Ishikawa (cell line): Measurements from ENCODE around the gene UNC5B.
A peak's percentile ranks its signal among the peaks of the same experiment; 100 is the strongest.

Source experiments
- CEBPB ChIP-seq: IDR thresholded peaks from 2 replicates; pipeline ENCODE4 v1.6.1; 2012
- CREB1 ChIP-seq: IDR thresholded peaks from 2 replicates; pipeline ENCODE4 v1.6.1; 2012; ENCODE audit warnings: low read depth
- EGR1 ChIP-seq: IDR thresholded peaks from 2 replicates; pipeline ENCODE4 v1.6.1; 2012
- EP300 ChIP-seq: IDR thresholded peaks from 2 replicates; pipeline ENCODE4 v1.6.1; 2012; ENCODE audit warnings: borderline replicate concordance
- FOXM1 ChIP-seq: IDR thresholded peaks from 2 replicates; pipeline ENCODE4 v1.6.1; 2012; ENCODE audit warnings: low read depth, borderline replicate concordance
- MAX ChIP-seq: IDR thresholded peaks from 2 replicates; pipeline ENCODE4 v1.6.1; 2012
- NFIC ChIP-seq: IDR thresholded peaks from 2 replicates; pipeline ENCODE4 v1.6.1; 2012
- RAD21 ChIP-seq: IDR thresholded peaks from 2 replicates; pipeline ENCODE4 v1.6.1; 2012; ENCODE audit warnings: low read depth
- REST ChIP-seq: IDR thresholded peaks from 2 replicates; pipeline ENCODE4 v1.6.1; 2012; ENCODE audit warnings: low read depth, mild to moderate bottlenecking
- TAF1 ChIP-seq: IDR thresholded peaks from 2 replicates; pipeline ENCODE4 v1.6.1; 2012; ENCODE audit warnings: low read depth, mild to moderate bottlenecking
- TCF12 ChIP-seq: IDR thresholded peaks from 2 replicates; pipeline ENCODE4 v1.6.1; 2012; ENCODE audit warnings: low read depth
- TEAD4 ChIP-seq: IDR thresholded peaks from 2 replicates; pipeline ENCODE4 v1.6.1; 2012
- USF1 ChIP-seq: IDR thresholded peaks from 2 replicates; pipeline ENCODE4 v1.6.1; 2012
- YY1 ChIP-seq: IDR thresholded peaks from 2 replicates; pipeline ENCODE4 v1.6.1; 2012; ENCODE audit warnings: low read depth
- ZBTB7A ChIP-seq: IDR thresholded peaks from 2 replicates; pipeline ENCODE4 v1.6.1; 2012; ENCODE audit warnings: low read depth

Gene UNC5B

GRCh38 chr10:71269301-71270288 is 57.2 kb downstream of the UNC5B start:
- TF ChIP-seq NFIC = no peak
- no peak for TF ChIP-seq TEAD4
- no peak for TF ChIP-seq CEBPB
- no peak for TF ChIP-seq RAD21
- TF ChIP-seq EGR1 = no peak
- TF ChIP-seq TAF1 = no peak

DNA sequence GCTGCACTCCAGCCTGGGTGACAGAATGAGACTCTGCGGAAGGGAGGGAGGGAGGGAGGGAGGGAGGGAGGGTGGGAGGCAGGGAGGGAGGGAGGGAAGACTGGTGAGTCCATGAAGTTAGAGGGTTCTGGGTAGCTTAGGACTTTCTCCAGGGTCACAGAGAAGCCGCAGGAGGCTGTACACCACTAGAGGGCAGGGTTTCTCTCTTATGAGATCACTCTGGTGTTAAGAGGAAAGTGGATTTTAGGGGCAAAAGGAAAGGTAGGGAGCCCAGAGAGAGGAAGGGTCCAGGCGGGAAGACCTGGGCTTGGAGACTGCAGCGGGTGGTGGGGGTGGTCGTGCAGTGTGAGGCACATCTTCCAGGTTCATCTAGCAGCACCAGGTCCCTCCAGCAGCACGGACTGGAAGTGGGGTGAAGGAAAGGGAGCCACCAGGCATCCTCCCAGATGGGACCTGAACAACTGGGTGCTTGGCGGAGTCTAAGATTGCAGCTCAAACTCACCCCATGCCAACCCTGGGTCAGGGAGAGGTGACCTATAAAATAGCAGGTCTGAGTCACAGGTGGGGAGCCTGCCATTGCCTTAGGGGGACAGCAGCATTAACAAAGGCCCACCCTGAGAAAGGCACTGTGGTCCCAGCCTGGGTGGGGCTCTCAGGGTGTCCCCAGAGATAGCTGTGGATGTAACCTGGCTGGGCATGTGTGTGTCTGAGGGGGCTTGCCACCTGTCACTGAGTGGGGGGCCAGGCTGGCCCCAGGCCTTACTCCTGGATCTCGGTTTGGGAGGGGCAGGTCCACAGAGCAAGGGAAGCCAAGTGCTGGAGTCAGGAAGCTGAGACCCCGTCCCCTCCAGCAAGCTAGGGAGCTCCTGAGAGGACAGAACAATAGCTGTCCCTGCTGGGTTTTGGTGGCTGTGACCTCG is 58.2 kb downstream of the UNC5B start:
- TF ChIP-seq REST = no peak
- no peak for TF ChIP-seq TCF12
- TF ChIP-seq NFIC = no peak
- no peak for TF ChIP-seq EGR1
- TF ChIP-seq RAD21 = peak; percentile 54
- TF ChIP-seq TAF1 = no peak

- no peak for TF ChIP-seq MAX
- TF ChIP-seq TAF1 = no peak
- TF ChIP-seq TEAD4 = no peak
- no peak for TF ChIP-seq REST
- no peak for TF ChIP-seq TCF12
- no peak for TF ChIP-seq ZBTB7A
- no peak for TF ChIP-seq NFIC
- TF ChIP-seq USF1 = no peak
- no peak for TF ChIP-seq CREB1
- no peak for TF ChIP-seq CEBPB
- TF ChIP-seq EGR1 = no peak
- TF ChIP-seq FOXM1 = no peak
- TF ChIP-seq YY1 = no peak
- TF ChIP-seq RAD21 = no peak
Observed at GRCh38 chr10:71271662-71272055, 59.3 kb downstream of the UNC5B start.

DNA sequence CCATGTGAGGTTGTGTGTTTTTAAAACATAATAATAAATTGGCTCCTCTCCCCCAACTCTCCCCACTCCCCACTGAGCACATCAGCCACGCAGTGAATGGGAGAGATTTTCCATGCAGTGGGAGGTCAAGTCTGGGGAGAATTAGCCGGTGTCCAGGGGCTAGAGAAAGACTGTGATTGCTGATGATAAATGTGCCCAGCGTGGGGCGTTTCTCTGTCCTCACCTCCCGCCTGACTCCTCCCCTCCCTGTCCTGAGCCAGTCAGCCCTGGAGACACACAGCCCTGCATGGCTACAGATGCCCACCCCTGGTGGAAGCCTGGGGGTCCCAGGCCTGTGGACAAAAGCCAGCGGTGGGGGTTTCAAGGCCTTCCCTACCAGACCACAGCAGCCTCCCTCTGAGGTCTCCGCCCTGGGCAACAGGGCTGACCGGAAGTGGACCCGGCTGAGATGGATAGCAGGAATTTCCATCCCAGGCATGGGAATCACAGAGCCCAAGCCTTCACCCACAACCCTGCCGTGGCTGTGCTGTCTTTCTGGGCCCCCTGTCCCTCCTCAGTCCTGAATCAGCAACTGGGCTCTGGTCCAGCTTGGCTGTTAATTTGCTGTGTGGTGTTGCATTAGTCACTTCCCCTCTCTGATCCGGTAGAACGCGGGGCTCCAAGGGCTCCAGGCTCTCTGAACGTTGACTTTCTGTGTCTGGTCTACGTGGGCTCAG is 59.8 kb downstream of the UNC5B start:
- no peak for TF ChIP-seq FOXM1
- TF ChIP-seq TAF1 = no peak
- TF ChIP-seq NFIC = no peak
- TF ChIP-seq USF1 = no peak
- no peak for TF ChIP-seq TEAD4
- no peak for TF ChIP-seq EGR1
- TF ChIP-seq TCF12 = no peak
- TF ChIP-seq MAX = no peak
- TF ChIP-seq ZBTB7A = no peak
- no peak for TF ChIP-seq YY1

DNA sequence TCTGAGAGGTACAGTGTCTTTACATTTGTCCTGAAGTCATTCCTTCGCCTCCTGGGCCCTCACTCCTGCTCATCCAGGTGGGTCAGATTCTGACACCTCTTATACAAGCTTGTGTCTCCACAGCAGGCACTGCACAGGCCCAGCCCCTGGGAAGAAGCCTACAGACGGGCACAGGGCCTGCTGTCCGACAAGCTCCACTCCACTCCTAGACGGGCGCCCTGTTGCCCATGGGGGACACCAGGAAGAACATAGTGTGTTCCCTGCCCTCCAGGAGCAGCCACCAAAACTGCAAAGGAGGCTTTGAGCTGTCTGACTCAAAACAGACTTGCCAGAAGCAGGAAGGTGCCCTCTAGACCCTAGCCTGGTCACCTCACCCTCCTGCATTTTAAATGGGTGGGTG is 61.1 kb downstream of the UNC5B start:
- TF ChIP-seq EP300 (no peak), REST (no peak), NFIC (no peak), TCF12 (no peak), FOXM1 (no peak), YY1 (no peak), CREB1 (no peak), EGR1 (no peak)
